HG03442 (cell line): Measurements from ENCODE around the gene ADGRB2.

Experiments
- ATAC-seq: cut with Tn5 transposase; IDR thresholded peaks from one replicate; pipeline ENCODE4 v1.9.1; 2021; ENCODE audit warnings: mild to moderate bottlenecking, moderate library complexity; ENCODE audit not compliant: unreplicated experiment

ADGRB2 gene

DNA sequence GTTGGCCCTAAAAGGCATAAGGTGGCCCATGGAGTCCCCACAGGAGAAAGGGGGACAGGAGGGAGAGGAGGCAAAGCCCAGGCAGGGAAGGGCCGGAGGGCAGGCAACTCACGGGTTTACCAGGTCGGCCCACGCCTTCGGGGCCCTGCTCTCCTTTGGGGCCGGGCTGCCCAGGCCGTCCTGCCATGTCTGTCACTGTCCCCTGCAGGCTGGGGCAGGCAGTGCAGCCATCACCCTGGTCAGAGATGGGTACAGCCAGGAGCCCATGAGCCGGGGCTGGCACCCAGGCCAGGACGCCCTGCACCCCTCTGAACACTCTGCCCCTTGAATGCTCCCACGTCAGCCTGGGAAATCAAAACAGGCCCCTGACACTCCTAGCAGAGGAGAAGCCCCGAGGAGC is 80.1 kb downstream of the ADGRB2 start:
- no peak for ATAC-seq

DNA sequence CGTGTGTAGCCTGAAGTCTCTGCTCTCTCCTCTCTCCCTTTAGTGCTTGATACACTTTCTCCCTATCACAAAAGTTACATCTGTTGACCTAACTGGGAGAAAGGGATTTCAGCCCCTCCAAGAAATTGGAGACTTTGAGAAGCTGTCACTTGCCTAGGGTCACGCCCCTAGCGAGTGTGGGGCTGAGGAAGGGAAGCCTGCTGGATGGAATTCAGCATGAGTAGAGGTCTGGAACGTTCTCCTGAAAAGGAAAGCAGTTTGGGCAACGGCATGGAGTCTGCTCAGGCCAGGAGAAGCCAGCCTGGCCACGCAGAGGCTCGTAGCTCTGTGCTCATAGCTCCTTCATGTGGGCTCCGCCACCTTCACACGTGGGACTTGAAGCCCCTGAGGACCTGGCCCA is 82.7 kb downstream of the ADGRB2 start:
- no peak for ATAC-seq

GRCh38 chr1:31679676-31680230 is 84.4 kb downstream of the ADGRB2 start:
- ATAC-seq: no peak

DNA sequence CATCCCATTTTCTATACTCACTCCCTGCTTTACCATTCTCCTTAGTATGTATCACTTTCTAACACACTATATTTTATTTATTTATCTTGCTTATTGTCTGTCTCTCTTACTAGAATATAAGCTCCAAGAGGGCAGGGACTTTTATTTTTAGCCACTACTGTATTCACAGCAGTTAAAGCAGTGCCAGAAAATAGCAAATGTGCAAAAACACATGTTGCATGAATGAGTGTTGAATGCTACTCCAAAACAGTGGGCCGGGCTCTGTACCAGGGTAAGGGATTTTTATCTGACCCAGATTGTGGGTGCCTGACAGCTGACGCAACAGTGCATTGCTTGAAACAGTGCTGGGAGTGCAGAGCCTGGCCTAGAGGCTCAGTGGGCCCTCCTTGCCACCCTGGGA is 85.0 kb downstream of the ADGRB2 start:
- ATAC-seq: no peak

DNA sequence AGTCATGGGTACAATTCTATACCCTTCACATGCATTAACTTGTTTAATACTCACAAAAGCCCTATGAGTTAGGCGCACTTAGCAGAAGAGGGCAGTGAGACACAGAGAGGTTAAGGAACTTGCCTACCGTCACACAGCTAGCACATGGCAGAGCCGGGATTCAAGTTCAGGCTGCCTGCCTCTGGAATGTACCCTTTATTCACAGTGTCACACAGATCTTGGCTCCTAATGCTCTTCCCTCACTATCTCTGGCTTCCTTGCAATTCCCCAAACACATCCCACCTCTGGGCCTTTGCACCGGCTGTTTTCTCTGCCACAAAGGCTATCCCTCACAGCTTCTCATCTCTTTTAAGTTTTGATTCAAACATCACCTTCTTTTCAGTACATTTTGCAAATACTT is 85.5 kb downstream of the ADGRB2 start:
- no peak for ATAC-seq

DNA sequence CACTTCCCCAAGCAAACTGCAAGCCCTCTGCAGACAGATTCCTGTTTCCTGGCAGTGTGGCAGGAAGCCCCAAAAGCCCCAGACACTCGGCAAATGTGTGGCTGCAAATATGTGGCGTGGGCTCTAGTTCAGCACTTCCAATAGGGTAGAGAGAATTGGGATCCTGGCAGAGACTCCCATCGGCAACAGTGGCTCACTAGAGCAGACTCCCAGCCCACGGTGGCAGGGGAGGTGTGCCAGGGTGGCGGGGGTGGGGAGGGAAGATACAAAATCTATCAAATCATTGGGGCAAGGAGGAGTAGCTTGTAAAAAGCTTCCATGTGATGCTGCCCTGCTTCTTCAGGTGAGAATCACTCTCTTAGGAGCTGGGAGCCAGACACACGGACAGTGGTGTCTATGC is 86.2 kb downstream of the ADGRB2 start:
- no peak for ATAC-seq

GRCh38 chr1:31677401-31677800 is 86.7 kb downstream of the ADGRB2 start:
- ATAC-seq: no peak
